ENCODE results near the gene FSD1.
"Not testable (repeated sequence)": the region's sequence is repeated elsewhere in the genome, so short reads cannot be mapped to it uniquely, and the experiment has no call there.

FSD1 gene

GRCh38 chr19:4284176-4284958 lies 20.0 kb upstream of the FSD1 start:
- Histone ChIP-seq H3K27ac (no peak overlapping the region), H3K4me3 (no peak overlapping the region)

GRCh38 chr19:4284974-4285373 lies 19.4 kb upstream of the FSD1 start:
- no peak overlapping the region for H3K27ac ChIP-seq
- H3K4me3 ChIP-seq, result no peak overlapping the region

- H3K27ac ChIP-seq, H3K4me3 ChIP-seq: not testable (repeated sequence)
These were observed 18.3 kb upstream of the FSD1 start for GRCh38 chr19:4286141-4286540.

- H3K4me3 ChIP-seq, result no peak overlapping the region
- H3K27ac ChIP-seq, result no peak overlapping the region
These were observed 16.2 kb upstream of the FSD1 start for GRCh38 chr19:4288091-4288777.

GRCh38 chr19:4291184-4291732 lies 13.1 kb upstream of the FSD1 start:
- no peak overlapping the region for H3K4me3 ChIP-seq

GRCh38 chr19:4292515-4292914 lies 11.9 kb upstream of the FSD1 start:
- Histone ChIP-seq H3K4me3 (no peak overlapping the region), H3K27ac (no peak overlapping the region)

More at GRCh38 chr19:4291184-4291732, 13.1 kb upstream of the FSD1 start:
- H3K27ac ChIP-seq, result no peak overlapping the region

GRCh38 chr19:4294389-4294788 lies 10.0 kb upstream of the FSD1 start:
- Histone ChIP-seq H3K4me3 (no peak overlapping the region), H3K27ac (no peak overlapping the region)

GRCh38 chr19:4295972-4296771 lies 8.2 kb upstream of the FSD1 start:
- Histone ChIP-seq H3K27ac (no peak overlapping the region), H3K4me3 (no peak overlapping the region)

- Histone ChIP-seq H3K27ac (no peak overlapping the region), H3K4me3 (no peak overlapping the region)
These were observed 6.2 kb upstream of the FSD1 start for GRCh38 chr19:4297901-4298809.

GRCh38 chr19:4298810-4299550 lies 5.4 kb upstream of the FSD1 start:
- Histone ChIP-seq H3K27ac (no peak overlapping the region), H3K4me3 (no peak overlapping the region)

- H3K4me3 ChIP-seq, result no peak overlapping the region
- no peak overlapping the region for H3K27ac ChIP-seq
These were observed 3.8 kb upstream of the FSD1 start for GRCh38 chr19:4300589-4300988.

GRCh38 chr19:4301590-4302242 lies 2.7 kb upstream of the FSD1 start:
- Histone ChIP-seq H3K27ac (no peak overlapping the region), H3K4me3 (no peak overlapping the region)

GRCh38 chr19:4302243-4302640 lies 2.2 kb upstream of the FSD1 start, which contains the start of gene TMIGD2:
Gene TMIGD2 (minus strand): TSS chr19:4302389. CDS start chr19:4302385, 4 bp downstream.
- Histone ChIP-seq H3K27ac (no peak within 1 kb of the TSS), H3K4me3 (no peak within 1 kb of the TSS)

GRCh38 chr19:4303819-4304537 lies 420 bp upstream of the FSD1 start:
- peak overlapping the region in 4 of 7 experiments; percentile 13 to 37 (median 21) for H3K4me3 ChIP-seq
- H3K27ac ChIP-seq, result no peak overlapping the region

- no peak overlapping the region for H3K27ac ChIP-seq
- H3K4me3 ChIP-seq, result no peak overlapping the region
These were observed 837 bp downstream of the FSD1 start for GRCh38 chr19:4305257-4305612.

- Histone ChIP-seq H3K4me3 (no peak overlapping the region), H3K27ac (no peak overlapping the region)
These were observed 1.3 kb downstream of the FSD1 start for GRCh38 chr19:4305659-4306058.
